ENCODE data around the gene DOCK3.

Gene DOCK3

DNA sequence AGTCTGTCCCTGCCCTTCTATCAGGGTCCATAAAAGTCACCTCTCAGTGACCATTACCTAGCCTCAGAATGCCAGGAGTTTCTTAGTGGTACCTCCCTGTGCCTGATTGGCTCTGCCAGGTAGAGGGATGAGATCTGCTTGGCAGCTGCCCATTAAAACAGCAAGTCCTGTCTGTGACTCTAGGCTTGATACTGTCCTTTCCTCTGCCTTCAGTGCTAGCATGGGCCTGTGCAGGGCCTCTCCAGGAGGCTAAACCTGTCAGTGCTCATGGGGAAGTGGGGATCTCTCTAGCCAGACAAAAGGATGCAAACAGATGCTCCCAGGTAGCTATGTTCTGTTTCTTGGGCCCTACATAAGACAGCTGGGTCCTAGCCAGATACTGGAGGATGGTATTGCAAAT, 700.4 kb downstream of the DOCK3 start:
- no peaks in the 10 kb centered on the region for H3K36me3 ChIP-seq (replicated peaks; ENCODE audit: insufficient read depth, low read length)
- no peaks in the 10 kb centered on the region for H3K4me1 ChIP-seq (ENCODE audit: low read length)
- H3K9me3 ChIP-seq (replicated peaks; ENCODE audit: insufficient read depth, low read length): no peaks in the 10 kb centered on the region
- TF ChIP-seq, protein P1, sequence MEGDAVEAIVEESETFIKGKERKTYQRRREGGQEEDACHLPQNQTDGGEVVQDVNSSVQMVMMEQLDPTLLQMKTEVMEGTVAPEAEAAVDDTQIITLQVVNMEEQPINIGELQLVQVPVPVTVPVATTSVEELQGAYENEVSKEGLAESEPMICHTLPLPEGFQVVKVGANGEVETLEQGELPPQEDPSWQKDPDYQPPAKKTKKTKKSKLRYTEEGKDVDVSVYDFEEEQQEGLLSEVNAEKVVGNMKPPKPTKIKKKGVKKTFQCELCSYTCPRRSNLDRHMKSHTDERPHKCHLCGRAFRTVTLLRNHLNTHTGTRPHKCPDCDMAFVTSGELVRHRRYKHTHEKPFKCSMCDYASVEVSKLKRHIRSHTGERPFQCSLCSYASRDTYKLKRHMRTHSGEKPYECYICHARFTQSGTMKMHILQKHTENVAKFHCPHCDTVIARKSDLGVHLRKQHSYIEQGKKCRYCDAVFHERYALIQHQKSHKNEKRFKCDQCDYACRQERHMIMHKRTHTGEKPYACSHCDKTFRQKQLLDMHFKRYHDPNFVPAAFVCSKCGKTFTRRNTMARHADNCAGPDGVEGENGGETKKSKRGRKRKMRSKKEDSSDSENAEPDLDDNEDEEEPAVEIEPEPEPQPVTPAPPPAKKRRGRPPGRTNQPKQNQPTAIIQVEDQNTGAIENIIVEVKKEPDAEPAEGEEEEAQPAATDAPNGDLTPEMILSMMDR (IDR thresholded peaks at IDR 0.05; ENCODE audit: low read length): no peak
- TF ChIP-seq EZH2phosphoT487 (IDR thresholded peaks at IDR 0.05; ENCODE audit: low read length): no peak
- TF ChIP-seq EZH2 (optimal IDR thresholded peaks at IDR 0.05; ENCODE audit: low read depth, low read length): no peak
- no peak overlapping the region for H3K9ac ChIP-seq (ENCODE audit: low read length)
- H3K27ac ChIP-seq (ENCODE audit: low read length): no peak overlapping the region
- no peaks in the 10 kb centered on the region for H3F3A ChIP-seq (ENCODE audit: insufficient read depth, low read length)
- no peaks in the 10 kb centered on the region for H3K9me2 ChIP-seq (replicated peaks; ENCODE audit: insufficient read depth, low read length)
- H3K4me2 ChIP-seq (ENCODE audit: low read depth, low read length): no peak overlapping the region
- DNase-seq: no peak
- H3K27me3 ChIP-seq (replicated peaks; ENCODE audit: insufficient read depth, low read length): no peaks in the 10 kb centered on the region
- H3K79me2 ChIP-seq (ENCODE audit: low read length): no peaks in the 10 kb centered on the region
- H4K20me1 ChIP-seq (ENCODE audit: insufficient read depth, low read length): no peaks in the 10 kb centered on the region
- no peak overlapping the region for H2AFZ ChIP-seq (ENCODE audit: low read length)
- H3K4me3 ChIP-seq (ENCODE audit: low read length): no peak overlapping the region

DNA sequence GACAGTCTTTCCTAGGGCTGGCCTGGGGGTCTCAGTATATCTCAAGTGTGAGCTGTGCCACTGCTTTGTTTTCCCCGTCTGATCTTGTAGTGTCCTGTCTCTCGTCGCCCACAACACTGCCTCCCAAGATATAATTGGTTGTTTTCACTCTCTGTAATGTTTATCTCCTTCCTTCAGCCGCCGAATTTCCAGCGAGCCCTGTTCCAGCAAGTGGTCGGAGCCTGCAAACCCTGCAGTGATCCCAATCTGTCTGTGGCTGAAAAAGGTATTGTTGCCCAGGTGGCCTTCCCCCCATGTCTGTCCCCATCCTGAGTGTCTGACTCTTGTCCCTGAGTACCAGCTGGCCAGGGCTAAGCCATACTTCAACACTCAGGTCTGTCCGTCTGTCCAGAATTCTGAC, 700.8 kb downstream of the DOCK3 start:
- Histone ChIP-seq H3K79me2 (ENCODE audit: low read length) (no peaks in the 10 kb centered on the region), H3K27me3 (replicated peaks; ENCODE audit: insufficient read depth, low read length) (no peaks in the 10 kb centered on the region), H3K4me1 (ENCODE audit: low read length) (no peaks in the 10 kb centered on the region), H3K9me3 (replicated peaks; ENCODE audit: insufficient read depth, low read length) (no peaks in the 10 kb centered on the region), H3F3A (ENCODE audit: insufficient read depth, low read length) (no peaks in the 10 kb centered on the region), H2AFZ (ENCODE audit: low read length) (no peak overlapping the region), H3K36me3 (replicated peaks; ENCODE audit: insufficient read depth, low read length) (no peaks in the 10 kb centered on the region), H3K4me3 (ENCODE audit: low read length) (no peak overlapping the region), H3K27ac (ENCODE audit: low read length) (no peak overlapping the region), H3K9me2 (replicated peaks; ENCODE audit: insufficient read depth, low read length) (no peaks in the 10 kb centered on the region), H4K20me1 (ENCODE audit: insufficient read depth, low read length) (no peaks in the 10 kb centered on the region), H3K4me2 (ENCODE audit: low read depth, low read length) (no peak overlapping the region), H3K9ac (ENCODE audit: low read length) (no peak overlapping the region)
- TF ChIP-seq EZH2phosphoT487 (IDR thresholded peaks at IDR 0.05; ENCODE audit: low read length): no peak
- TF ChIP-seq, protein P1 (IDR thresholded peaks at IDR 0.05; ENCODE audit: low read length): no peak
- no peak for TF ChIP-seq EZH2 (optimal IDR thresholded peaks at IDR 0.05; ENCODE audit: low read depth, low read length)
- no peak for DNase-seq

DNA sequence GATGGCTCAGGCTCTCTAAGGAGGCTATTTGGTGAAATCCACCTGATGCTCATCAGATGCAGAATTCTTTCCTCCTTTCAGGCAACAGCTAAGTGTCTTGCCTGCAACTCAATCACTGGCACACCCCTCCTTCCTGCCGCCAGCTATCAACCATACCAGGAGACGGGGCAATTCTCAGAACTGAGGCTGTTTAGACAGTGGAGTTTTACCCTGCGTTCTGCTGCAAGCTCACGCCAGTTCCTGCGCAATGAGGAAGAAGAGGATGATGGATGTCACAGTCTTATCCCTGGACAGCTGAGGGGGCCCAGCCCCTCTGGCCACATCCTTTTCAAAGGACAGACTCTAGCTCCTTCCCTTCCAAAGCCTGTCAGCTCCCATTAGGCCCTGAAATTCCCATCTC, 703.3 kb downstream of the DOCK3 start:
- H3K4me3 ChIP-seq (ENCODE audit: low read length): no peak overlapping the region
- no peak overlapping the region for H2AFZ ChIP-seq (ENCODE audit: low read length)
- H4K20me1 ChIP-seq (ENCODE audit: insufficient read depth, low read length): no peaks in the 10 kb centered on the region
- no peak overlapping the region for H3K27ac ChIP-seq (ENCODE audit: low read length)
- no peak for DNase-seq
- TF ChIP-seq, protein P1 (IDR thresholded peaks at IDR 0.05; ENCODE audit: low read length): no peak
- TF ChIP-seq EZH2phosphoT487 (IDR thresholded peaks at IDR 0.05; ENCODE audit: low read length): no peak
- TF ChIP-seq EZH2 (optimal IDR thresholded peaks at IDR 0.05; ENCODE audit: low read depth, low read length): no peak
- H3K36me3 ChIP-seq (replicated peaks; ENCODE audit: insufficient read depth, low read length): no peaks in the 10 kb centered on the region
- H3K4me2 ChIP-seq (ENCODE audit: low read depth, low read length): no peak overlapping the region
- no peaks in the 10 kb centered on the region for H3F3A ChIP-seq (ENCODE audit: insufficient read depth, low read length)
- no peaks in the 10 kb centered on the region for H3K9me2 ChIP-seq (replicated peaks; ENCODE audit: insufficient read depth, low read length)
- H3K9ac ChIP-seq (ENCODE audit: low read length): no peak overlapping the region
- H3K4me1 ChIP-seq (ENCODE audit: low read length): no peaks in the 10 kb centered on the region
- no peaks in the 10 kb centered on the region for H3K79me2 ChIP-seq (ENCODE audit: low read length)
- no peaks in the 10 kb centered on the region for H3K9me3 ChIP-seq (replicated peaks; ENCODE audit: insufficient read depth, low read length)
- no peaks in the 10 kb centered on the region for H3K27me3 ChIP-seq (replicated peaks; ENCODE audit: insufficient read depth, low read length)
